GM11168 (cell line): Measurements from ENCODE around the gene DIP2C.
"Not testable (repeated sequence)": the region's sequence is repeated elsewhere in the genome, so short reads cannot be mapped to it uniquely, and the experiment has no call there.

Experiments
- in situ Hi-C: fragments of 300-500 bp; cut with MboI; formaldehyde crosslinking; loops from one replicate; pipeline ENCODE4 v1.12.0; 2022; ENCODE audit warnings: low sequenced_read_pairs; ENCODE audit not compliant: unreplicated experiment

DIP2C gene

GRCh38 chr10:413662-414071 is 275.8 kb downstream of the DIP2C start:
- in situ Hi-C loops, result no loop called here

GRCh38 chr10:412109-412508 is 277.4 kb downstream of the DIP2C start:
- in situ Hi-C loops, result no loop called here

- in situ Hi-C loops, result no loop called here
These were observed 277.9 kb downstream of the DIP2C start for GRCh38 chr10:411603-412002.

- in situ Hi-C loops, result no loop called here
These were observed 279.9 kb downstream of the DIP2C start for GRCh38 chr10:409408-410040.

GRCh38 chr10:408236-408635 is 281.2 kb downstream of the DIP2C start:
- in situ Hi-C loops, result no loop called here

GRCh38 chr10:406976-407375 is 282.5 kb downstream of the DIP2C start:
- in situ Hi-C loops, result no loop called here

- in situ Hi-C loops, result no loop called here
These were observed 283.8 kb downstream of the DIP2C start for GRCh38 chr10:405648-406047.

GRCh38 chr10:404991-405390 is 284.5 kb downstream of the DIP2C start:
- in situ Hi-C loops, result no loop called here

- in situ Hi-C loops, result no loop called here
These were observed 285.1 kb downstream of the DIP2C start for GRCh38 chr10:404346-404745.

GRCh38 chr10:398954-399353 is 290.5 kb downstream of the DIP2C start:
- in situ Hi-C loops, result no loop called here

- in situ Hi-C loops, result no loop called here
These were observed 292.0 kb downstream of the DIP2C start for GRCh38 chr10:397321-398068.

GRCh38 chr10:396535-397220 is 292.8 kb downstream of the DIP2C start:
- in situ Hi-C loops, result no loop called here

GRCh38 chr10:396107-396506 is 293.4 kb downstream of the DIP2C start:
- in situ Hi-C loops, result no loop called here

- in situ Hi-C loops, result no loop called here
These were observed 293.8 kb downstream of the DIP2C start for GRCh38 chr10:395665-396064.

- in situ Hi-C loops, result not testable (repeated sequence)
These were observed 294.9 kb downstream of the DIP2C start for GRCh38 chr10:394439-395101.

- in situ Hi-C loops, result no loop called here
These were observed 295.6 kb downstream of the DIP2C start for GRCh38 chr10:393787-394438.

- in situ Hi-C loops, result no loop called here
These were observed 296.2 kb downstream of the DIP2C start for GRCh38 chr10:393106-393745.

- in situ Hi-C loops, result no loop called here
These were observed 296.8 kb downstream of the DIP2C start for GRCh38 chr10:392705-393037.

- in situ Hi-C loops, result no loop called here
These were observed 297.4 kb downstream of the DIP2C start for GRCh38 chr10:391847-392704.
